SKM-1 treated with dmso at 0.1 percent for 144 hours (cell line): ENCODE data around the gene EFCC1.
"Not testable (repeated sequence)": the region's sequence is repeated elsewhere in the genome, so short reads cannot be mapped to it uniquely, and the experiment has no call there.

Source experiments
- DNase-seq: peaks from one replicate; lab custom pipeline; 2025; ENCODE audit not compliant: unreplicated experiment; lab: John Stamatoyannopoulos, UW

EFCC1 gene

DNA sequence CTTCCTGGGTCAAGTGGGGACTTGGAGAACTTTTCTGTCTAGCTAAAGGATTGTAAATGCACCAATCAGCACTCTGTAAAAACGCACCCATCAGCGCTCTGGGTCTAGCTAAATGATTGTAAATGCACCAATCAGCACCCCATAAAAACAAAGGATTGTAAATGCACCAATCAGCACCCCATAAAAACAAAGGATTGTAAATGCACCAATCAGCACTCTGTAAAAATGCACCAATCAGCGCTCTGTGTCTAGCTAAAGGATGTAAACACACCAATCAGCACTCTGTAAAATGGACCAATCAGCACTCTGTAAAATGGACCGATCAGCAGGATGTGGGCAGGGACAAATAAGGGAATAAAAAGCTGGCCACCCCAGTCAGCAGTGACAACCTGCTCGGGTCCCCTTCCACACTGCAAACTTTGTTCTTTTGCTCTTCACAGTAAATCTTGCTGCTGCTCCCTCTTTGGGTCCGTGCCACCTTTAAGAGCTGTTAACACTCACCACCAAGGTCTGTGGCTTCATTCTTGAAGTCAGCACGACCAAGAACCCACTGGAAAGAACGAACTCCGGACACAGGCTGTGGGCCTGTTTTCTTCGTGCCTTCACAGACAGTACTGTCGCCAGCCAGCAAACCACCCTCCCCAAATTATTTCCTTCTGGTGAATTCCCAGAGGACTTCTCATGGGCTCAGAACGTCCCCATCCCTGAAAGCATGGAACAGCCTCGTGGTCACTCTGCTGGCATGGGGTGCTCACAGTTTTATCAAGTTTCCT lies 68.4 kb downstream of the EFCC1 start:
- DNase-seq = not testable (repeated sequence)

DNA sequence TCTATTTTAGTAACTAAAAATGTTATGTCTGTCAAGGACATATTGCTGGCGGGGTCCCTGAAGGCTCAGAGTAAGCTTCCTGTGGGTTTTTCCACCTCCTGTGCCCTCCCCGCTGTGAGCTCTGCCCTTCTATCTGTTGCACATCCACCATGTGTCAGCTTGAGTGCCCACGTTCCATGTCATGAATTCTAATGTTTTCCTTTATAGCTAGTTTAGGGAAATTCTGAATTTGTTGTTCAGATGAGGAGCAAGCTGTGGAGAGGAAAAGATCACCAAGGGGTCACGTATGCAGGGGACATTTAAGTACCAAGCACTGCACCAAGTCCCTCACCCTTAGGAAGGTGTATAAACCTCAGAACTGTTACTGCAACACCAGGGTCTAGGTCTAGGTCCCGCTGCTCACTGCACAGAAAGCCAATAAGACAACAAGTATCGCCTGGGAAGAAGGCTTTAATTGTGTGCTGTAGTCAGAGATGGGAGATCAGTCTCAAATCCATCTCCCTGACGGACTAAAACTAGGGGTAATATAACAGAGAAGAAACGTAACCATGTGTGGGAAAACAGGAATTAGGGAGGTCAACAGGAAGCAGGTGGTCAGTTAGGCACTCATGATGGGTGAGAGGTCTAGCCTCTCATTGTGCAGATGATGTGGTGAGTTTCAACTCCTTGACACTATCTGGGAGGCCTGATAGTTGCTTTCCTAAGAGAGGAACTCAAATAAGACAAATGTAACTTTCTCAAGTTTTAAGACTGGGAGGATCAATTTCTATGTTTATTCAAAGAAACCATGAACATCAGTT lies 69.2 kb downstream of the EFCC1 start:
- DNase-seq = no peak

DNA sequence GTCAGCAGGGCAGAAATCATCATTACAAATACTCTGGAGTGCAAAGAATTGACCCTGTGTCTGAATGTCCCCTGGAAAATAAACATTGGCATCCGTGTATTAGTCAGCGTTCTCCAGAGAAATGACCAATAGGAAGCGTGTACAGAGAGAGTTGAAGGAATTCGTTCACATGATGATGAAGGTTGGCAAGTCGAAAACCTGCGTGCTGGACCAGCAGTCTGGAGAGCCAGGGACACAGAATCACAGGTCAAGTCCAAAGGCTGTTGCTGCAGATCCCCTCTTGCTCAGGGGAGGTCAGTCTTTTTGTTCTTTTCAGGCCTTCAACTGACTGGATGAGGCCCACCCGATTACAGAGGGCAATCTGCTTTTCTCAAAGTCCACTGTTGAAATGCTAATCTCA lies 76.1 kb downstream of the EFCC1 start:
- no peak for DNase-seq

DNA sequence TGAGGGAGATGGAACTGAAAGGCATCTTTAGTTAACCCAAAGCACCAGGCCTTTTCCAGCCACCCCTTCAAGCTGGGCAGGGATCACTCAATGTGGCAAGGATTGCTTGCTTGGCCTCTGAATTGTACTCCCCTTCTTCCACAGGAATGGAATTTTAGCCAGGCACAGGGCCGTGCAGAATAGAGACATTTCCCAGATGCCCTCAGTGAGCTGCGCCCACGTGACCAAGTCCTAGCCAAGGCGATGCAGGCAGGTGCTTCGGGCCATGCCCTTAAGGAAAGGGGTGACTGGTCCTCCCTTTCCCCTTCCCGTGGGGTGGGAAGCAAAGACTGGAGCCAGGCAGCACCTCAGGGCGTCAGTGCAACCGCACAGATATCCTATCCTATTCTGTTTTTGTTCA lies 77.4 kb downstream of the EFCC1 start:
- no peak for DNase-seq

DNA sequence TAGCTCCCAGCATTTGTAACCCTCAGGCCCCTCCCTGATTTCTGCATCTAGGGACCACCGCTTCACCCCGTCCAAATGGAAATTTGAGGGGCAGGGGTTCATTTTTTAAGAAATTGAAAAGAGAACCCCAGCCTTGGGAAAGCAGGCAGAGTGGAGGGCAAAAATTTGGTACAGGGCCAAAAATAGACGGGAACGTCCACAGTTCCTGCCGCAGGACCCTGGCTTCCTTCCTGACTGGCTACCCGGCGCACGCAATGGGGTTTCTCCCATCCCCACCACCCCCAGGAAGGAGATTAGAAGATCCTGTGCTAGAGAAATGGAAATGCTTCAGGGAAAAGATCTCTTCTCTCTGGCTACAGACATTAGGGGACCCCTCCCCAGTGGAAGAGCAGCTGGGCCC lies 80.4 kb downstream of the EFCC1 start:
- DNase-seq = no peak

DNA sequence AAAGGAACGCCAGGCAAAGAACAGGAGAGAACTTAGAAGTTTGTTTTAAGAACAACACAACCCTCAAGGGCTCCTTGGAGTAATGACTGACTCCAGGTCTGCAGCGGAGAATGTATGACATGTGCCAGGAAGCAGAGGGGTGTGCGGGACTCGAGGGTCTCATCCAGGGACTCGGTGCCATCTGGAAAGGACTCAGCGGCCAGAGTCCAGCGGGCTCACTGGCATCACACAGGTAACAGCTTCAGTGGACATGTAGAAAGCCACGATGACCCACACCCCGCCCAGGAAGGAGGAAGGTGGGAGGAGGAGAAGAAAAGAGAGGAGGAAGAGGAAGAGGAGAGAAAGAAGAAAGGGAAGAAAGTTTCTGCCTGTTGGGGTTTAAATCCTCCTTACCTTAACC lies 80.9 kb downstream of the EFCC1 start:
- no peak for DNase-seq

DNA sequence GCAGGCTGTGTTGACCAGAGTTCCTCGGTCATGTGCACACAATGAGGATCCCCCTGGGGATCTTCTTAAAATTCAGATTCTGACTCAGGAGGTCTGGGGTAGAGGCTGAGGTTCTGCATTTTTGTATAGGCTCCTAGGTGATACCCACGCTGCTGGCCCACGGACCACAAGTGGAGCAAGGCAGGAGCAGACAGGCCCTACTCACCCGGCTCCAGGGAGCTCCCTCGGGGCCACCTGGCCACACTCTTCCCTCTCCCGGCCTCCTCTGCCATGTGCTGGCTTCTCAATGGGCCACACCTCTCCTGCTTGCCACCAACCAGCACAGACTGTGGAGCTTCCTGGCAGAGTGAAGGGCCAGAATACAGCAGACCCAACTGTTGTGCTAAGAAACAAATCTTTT lies 83.4 kb downstream of the EFCC1 start:
- DNase-seq = no peak

DNA sequence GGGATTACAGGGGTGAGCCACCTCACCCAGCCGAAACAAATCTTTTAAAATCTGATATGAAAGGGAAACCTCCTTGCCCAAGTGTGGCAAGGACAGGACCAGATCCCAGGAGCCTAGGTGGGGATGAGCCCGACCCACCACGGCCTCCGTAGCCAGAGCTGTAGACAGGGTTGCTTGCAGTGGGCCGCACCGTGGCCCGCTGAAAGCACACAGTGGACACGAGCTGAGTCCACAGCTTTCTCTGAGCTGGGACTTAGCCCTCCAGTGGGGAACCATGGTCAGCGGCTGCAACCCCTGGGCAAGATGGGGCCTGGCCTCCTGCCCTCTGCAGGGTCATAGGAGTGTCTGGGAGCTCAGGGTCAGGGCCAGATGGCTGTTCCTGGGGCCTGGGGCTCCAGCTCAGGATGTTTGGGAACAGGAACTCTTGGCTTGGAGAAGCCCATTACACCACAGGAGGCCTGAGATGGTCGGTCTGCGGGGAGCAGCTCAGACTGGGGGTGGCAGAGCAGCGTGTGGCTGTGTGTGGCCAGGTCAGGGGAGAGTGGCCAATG lies 84.1 kb downstream of the EFCC1 start:
- no peak for DNase-seq

DNA sequence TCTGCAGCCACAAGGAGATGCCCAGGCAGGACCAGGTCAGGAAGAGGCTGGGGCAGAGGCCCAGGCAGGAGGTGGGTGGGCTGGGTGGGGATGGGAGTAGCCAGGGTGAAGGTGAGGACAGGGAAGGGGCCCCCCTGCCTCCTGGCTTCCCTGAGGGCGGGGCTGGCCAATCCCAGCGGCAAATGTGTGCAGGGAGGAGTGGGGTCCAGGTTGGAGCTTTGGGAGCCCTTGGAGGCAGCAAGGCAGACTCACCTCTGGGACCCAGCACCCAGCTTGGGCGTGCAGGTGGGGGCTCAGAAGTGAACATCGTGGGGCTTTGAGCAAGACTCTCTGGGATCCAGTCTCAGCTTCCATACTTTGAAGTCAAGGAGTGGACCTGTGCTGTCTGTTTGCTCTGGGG lies 84.7 kb downstream of the EFCC1 start:
- no peak for DNase-seq

DNA sequence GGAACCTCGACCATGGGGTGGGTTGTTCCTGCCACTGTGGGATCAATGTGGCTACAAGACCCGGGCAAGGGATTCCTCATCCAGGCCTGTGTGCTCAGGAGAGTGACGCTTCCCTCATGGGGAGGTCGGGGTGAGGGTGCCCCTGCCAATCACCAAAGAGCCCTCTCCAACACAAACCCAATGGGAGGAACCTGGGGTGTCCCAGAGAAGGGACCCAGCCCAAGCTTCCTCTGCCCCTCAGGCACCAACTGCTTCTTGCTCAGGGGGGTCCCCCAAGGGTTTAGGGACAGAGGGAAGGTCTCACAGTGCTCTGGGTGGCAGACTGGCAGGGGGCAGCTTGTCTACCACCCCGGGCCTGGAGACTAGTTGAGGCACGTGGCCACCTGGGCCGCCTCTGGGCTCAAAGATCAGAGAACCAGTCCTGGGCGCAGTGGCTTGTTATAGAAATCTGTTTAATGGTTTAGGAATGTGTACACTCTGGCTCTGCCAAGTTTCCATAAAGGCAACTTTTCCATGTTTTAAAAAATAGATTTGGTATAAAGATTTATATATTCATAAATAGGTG lies 86.1 kb downstream of the EFCC1 start:
- DNase-seq = no peak

DNA sequence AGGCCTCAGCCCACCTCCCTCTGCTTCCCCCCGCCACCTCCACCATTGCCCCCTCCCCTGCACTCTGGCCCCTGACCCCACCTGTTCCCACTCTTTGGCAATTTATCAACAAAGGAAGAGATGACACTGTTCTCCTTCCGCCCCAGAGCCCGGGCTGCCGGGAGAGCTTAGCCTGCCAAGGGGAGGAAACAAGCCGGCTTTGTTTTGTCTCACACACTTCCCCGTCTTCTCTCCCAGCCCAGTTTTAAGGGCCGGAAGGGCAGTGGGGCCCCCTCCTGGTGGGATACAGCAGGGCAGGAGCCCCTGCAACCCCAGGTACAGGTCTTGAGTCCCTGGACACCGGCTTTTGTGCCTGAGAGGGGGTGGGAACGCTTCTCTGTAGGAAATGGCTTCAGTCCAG lies 86.8 kb downstream of the EFCC1 start:
- DNase-seq = peak; percentile 24

DNA sequence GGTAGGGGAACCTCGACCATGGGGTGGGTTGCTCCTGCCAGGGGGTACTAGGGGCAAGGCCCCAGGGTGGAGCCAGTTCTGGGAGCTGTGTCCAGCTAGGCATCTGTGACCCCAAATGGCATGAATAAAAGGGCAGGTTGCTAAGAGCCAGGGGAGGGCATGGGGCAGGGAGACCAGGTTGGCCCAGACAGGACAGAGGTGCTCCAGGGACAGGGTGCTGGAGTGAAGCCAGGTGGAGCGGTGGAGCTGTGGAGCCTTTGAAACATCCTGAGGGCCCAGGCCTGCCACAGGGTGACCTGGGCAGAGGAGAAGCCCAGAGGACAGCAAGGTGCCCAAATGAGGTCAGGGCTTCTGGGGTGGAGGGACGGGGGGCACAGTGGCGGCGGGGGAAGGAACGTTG lies 87.2 kb downstream of the EFCC1 start:
- not testable (repeated sequence) for DNase-seq
